RKO (cell line): Measurements from ENCODE around the gene SLC2A9.

ENCODE experiments used
- DNase-seq: peaks from one replicate; pipeline ENCODE4 v3.0.0-alpha.2; 2016; ENCODE audit warnings: low spot score

The SLC2A9 gene

DNA sequence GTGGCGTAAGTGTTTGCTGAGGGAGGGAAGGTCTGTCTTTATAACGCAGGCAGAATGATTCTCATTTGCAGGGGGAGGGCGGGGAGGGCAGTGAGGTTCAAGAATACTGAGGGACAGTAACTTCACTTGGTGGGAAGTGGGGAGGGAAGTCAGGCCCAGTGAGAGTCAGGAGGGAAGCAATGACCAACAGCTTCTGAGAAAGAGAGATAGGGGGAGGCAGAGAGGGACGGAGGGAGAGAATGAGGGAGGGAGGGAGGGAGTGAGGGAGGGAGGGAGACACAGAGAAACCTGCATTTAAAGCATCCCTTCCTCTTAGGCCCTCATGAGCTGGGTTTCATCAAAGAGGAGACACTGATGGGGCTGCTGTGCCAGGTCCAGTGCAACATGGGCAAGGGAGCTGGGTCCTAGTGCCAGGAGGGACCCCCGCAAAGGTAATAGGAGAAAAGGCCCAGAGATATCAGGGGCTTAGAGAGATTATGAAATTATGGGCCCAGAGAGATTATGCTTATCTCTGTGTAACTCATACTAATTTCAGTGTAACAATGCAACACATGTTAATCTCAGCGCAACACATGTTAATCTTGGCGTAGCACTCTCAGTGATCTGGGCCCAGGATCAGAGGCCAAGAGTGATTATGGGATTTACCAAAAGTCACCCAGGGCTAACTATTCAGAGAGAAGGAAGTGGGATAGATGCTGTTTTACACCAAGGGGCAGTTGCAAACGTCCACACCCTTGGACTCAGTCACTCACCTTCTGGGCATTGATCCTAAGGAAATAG lies 127.8 kb downstream of the SLC2A9 start:
- DNase-seq: no peak

DNA sequence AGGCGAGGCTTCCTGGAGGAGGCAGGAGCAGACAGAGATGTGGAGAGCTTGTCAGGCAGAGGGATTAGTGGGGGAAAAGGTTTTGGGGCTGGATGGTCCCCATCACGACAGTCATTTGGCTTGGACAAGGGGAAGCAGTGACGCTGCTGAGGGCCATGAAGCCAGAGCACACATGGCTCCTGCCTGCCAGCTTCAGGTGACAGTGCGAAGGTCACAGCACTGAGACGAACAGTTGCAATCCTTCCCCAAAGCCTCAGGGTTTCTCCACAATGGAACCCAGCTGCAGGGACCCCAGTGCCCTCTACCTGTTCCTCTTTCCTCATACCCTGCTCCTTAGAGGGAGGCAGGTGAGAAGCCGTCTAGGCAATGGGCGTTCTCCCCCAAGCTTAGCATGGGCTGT lies 129.6 kb downstream of the SLC2A9 start:
- no peak for DNase-seq

DNA sequence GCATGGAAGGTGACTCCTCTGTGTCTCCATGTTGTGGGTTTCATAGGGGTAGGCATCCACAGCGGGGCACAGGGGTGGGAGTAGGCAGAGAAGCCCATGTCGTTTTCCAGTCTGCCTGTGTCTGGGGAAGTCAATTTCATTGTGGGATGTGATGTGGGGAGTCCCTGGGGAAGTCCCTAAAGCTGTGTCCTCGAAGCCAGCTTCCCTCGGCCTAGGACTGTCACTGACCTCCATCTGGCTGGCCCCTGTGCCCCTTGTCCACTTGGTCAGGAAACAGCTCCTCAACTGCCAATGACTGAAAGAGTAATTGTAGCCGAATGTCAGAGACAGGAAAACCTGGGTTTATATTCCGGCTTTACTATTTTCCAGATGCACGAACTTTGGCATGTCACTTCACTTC lies 130.2 kb downstream of the SLC2A9 start:
- no peak for DNase-seq

DNA sequence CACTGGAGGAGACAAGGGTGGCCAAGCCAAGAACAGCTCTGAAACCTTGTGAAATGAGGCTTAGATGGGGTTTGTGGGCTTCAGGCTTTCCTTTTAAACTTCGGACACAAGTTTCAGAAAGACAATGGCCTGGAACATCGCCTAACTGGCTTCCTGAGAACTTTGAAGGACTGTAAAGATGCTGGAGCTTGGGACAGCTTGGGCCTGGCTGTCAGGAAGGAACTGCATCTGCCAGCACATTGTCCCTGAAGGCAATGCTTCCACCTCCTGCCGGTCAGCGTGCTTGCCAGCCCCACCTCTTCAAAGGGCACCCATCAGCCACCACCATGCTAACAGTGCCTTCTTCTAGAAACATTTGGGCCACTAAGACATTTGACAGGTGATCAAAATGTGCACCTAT lies 132.0 kb downstream of the SLC2A9 start:
- no peak for DNase-seq

DNA sequence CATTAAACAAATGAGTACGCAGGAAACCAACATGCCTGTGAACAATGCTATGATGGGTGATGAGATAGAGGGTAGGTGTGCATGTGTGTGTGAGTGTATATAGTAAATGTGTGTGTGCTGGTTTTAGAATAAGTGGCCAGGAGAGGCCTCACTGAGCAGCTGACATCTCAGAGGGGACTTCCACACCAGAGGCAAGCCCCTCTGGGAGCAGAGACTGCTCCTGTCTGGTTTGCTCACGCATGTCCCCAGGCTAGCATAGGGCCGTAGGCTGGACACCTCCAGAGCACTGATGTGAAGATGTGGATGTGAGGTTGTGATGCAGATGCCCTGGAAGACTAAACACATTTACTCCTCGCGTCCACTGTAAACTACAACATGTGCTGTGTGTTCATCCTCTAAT lies 135.3 kb downstream of the SLC2A9 start:
- no peak for DNase-seq

DNA sequence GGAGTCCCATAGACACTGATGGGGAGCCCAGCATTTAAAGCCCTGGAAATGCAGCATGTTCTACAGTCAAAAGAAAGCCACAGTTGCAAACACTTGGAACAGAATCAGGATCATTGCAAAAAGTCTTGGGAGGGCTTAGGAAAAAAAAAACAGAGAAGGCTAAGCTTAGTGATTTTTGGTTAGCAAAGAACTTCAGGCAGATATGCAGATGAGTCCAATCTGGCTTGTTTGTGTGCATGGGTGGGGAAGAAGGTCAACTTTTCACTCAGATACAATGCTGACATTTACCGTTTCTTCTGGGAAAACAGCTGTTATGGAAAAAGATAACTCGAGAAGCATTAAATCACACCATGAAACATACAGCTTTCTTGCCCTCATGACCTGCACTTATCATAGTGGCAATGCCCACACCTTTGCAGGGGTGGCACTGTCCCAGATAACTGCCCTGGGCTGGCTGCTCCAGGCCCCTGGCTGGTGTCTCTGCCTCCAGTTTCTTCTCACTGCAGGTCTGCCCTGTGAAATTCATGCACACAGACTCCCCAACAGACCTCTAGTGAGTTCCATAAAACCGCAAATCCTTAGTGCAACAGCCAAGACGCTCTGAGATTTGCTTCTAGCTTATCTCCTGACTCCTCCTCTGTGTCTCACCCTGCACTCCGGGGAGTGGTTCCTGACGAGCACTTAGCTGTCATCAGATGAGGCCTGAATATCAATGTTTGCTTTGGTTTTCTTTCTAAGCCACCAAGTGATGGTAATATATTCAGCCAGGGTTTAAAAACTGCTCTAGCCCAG lies 140.7 kb downstream of the SLC2A9 start:
- DNase-seq: no peak

DNA sequence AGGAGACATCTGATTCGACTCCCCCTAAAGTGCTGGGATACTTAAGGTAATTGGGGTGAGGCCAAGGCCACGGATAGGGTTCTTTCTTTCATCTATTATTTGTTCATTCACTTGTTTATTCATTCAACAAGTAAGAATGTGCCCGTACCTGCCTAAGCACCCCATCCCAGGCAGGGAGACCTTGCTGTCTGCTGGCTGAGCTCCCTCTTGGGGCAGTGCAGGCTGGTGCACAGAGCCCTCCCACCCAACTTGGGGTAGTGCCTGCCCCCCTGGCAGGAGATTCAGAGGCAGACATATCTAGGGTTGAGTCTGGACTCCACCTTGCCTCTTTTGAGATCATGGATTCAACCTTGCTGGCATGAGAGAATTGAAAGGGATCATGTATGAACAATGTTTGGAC lies 144.2 kb downstream of the SLC2A9 start:
- no peak for DNase-seq

DNA sequence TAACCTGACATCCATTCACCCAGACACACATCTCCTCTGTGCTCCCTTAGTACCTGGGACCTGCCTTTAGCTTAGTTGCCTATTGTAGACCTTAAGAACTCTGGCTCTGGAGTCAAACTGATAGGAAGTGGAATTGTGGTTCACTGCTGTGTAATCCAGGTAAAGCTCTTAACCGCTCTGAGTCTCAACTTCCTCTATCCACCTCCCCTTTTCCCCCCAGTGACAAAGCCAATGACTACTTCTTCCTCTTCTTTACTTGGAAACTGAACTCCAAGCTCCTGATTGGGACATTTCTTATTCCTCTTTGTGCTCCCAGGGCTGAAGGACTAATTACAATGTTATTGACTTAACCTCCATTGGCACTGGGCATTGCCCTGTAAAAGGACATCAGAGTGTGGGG lies 145.8 kb downstream of the SLC2A9 start:
- DNase-seq: no peak

DNA sequence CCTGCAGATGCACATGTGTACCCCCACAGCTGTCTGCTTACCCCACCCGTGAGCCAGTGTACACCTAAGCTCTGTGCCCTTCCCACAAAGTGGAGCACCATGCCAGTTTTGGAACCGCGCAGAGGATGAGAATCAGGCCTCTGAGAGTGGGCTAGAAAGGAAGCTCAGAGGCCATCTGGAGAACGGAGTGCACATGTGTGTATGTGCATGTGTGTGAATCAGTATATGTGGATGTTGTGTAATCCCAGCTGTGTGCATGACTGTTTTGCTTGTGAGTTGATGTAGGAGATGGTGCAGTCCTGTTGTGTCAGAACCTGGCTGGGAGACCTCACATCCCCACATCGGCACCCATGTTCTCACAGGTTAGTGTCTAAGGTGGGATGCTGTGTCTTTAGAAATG lies 146.9 kb downstream of the SLC2A9 start:
- DNase-seq: no peak

DNA sequence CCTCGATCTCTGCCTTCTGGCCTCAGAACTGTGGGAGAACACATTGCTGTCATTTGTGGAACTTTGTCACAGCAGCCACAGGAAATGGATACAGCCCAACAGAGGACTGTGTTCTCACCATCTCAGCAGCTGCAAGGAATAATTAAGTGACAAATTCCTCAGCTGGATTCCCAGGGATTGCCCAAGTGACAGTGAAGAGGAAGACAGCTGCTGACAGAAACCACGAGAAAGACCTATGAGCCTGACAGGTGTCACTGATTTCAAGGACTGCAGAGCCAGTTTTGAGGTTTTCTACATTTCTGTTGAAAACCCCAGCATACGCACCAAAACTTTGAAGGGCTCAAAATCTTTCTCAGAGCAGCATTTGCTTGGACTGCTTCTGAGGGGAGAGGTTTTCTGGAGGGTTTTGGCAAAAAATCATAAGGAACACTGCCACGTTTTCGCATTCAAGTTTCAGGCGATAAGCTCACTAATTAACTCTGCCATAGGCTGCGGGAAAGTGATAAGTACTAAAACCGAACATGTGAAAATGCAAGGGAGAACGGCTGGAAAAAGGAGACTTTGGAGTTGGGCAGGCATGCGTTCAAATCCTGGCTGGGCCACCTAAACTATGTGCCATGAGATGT lies 151.0 kb downstream of the SLC2A9 start:
- no peak for DNase-seq

DNA sequence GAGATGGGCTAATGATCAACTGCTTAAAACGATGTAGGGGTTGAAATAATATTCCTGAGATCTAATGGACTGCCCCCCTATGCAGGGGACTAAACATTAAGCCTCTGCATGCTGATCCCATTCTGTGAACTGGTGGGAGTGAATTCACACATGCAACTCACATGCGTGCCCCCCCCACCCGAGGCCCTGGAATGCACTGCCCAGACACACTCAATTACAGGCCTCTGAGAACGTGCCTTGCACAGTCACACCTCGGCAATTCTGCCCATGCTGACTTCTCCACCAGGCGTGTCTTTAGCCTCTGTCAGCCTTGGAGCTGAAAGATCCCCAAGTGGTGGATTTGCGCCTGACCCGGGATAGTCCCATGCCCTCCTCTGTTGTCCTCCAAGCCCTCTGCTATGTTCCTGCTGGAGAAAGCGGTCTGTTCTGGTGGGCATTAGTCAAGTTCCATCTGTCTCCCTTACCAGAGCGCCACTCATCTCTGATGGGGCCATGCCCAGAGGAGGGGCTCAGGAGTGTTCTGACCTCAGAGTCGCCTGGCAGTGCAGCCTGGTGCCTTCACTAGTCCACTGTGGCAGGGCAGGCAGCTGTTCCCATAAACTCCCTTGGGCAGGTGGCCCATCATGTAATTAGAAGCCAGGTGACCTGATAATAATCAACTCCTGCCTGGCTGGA lies 153.4 kb downstream of the SLC2A9 start:
- no peak for DNase-seq

DNA sequence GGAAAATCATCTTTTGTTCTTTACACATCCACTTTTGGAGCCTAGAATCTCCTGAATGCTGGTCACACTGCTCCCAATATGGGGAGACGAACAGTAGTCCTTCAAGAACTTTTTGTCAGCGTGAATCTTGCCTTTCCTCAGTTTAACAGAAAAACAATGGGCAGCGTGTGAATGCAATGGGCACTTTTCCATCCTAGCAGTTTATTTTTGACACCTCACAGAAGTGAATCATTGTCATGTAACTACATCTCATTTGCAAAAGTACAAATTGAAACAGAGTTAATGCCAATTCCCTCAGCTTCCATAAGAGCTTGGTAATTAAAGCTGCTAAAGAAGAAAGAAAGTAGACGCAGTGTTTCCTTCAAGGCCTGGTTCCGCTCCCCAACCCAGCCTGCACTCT lies 154.4 kb downstream of the SLC2A9 start:
- no peak for DNase-seq

DNA sequence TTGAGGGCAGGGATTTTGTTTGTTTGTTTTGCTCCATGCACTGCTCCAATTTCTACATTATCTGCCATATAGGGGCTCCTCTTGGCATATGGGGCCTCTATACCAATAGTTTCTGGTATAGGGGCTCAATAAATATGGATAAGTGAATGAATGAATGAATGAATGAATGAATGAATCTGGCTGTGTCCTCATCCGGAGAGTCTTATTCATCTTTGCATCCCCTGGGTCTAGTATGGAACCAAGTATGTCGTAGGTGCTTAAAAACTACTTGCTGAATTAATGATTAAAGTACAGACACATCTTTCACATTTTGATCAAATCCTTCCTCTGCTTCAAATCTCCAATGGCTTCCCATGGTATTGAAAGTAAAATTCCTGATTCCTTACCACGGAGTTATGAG lies 159.7 kb downstream of the SLC2A9 start:
- no peak for DNase-seq

DNA sequence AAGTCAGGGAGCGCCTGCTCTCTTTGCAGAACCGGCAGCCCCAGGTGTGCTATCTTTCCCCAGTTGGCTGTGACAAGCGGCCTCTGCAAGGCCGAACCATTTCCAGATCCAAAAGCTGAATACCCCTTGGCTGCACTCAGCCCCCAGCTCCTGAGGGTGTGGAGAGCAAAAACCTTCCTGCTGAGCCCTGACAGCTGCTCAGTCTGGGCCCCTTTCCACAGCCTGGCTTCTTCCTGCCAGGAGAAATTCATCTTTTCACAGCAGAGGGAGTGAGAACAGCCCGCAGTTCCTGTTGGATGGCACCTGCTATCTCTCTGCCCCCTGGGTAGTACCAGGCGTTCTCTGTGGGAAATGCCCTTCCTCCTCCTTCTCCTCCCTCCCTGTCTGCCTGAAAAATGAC lies 161.5 kb downstream of the SLC2A9 start:
- no peak for DNase-seq

DNA sequence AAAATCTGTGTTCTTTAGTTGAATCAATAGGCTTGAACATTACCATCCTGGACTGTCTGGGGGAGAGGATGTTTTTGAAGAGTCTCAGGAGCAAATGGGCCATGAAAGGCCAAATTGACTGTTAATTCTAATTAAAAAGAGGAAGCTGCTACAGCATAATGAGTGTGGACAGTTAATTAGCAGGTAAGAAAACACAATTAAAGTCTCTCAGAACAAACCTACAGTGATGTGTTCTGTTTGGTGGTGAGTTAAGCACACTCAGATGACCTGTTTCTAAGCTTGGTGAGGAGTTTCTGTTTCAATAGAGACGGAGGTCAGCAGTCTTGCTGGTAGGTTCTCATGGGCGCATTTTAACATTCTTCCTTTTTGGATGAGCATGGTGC lies 171.8 kb downstream of the SLC2A9 start:
- no peak for DNase-seq

DNA sequence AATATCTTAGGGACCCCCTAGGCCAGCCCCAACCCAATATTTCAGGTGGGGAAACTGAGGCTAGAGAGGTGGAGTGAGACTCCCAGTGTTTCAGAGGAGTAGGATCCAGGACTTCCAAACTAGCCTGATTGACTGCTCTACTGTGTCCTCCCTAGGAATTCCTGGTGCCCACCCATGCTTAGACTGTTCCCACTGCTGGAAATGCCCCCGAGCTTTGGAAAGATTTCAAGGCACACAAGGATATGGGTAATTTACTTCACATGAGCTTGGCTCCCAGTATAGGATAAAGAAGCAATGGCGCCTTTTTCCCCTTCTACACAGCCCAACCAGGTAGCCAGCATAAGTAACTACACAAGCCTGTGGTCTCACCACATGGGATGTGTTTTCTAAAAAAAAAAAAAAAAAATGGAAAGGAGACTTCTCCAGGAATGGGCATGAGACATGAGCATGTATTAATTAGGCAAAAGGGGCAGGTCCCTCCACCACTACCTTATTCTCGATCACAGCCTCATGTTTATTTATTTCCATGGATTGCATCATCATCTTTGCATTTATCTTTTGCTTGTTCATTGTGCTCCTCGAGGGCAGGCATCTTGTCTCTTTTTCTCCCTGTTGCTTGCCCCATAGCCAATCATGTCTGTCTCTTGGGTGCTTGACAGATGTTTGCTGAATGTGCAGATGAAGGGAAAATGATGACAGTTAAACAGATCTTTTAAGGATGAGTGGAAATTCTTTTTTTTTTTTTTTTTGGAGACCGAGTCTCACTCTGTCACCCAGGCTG lies 173.1 kb downstream of the SLC2A9 start:
- no peak for DNase-seq

DNA sequence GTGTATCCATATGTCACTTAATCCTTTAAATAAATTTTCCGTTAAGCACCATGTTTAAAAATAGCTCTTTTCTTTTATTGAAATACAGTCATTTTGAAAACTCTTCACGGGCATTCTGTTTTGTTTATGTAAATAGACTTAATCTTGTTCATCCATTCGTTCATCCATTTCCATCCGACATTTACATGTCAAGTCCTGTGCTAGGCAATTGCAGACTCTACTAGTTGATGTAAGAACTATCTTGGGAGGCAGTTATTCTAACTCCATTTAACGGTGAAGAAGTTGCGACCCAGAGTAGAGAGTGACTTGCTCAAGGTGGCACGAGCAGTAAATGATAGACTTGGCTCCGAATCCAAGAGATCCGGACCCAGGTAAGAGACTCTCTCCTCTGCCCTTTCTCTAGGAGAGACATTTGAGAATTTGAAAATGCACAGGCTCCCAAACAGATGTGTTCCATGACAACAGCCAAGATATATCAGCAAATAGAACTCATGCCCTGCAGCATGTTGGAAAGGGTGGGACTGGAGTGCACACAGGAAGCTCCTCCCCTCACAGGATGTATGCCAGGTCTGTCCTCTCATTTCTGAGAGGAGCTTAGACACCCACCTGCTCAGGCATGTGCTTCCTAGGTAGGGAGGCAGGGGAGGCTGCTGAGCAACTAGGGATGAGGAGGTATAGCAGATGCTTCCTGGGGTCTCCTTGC lies 175.4 kb downstream of the SLC2A9 start:
- DNase-seq: no peak

DNA sequence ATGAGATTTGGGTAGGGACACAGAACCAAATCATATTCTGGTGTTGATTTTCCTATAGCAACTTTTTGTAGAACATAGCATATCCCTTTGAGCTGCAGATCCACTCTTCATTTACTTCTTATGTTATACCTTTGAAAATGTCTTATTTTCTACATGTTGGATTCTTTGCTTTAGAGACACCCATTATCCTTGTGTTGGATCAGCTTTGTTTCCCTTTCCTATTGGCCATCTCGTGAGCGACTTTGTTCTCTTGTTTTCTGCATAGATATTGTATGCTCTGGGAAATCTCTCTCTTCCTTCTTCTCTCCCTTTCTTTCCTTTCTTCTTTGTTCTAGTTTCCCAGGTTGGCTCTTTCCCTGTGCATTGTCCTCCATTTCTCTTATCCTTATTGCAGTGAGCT lies 180.2 kb downstream of the SLC2A9 start:
- DNase-seq: no peak

DNA sequence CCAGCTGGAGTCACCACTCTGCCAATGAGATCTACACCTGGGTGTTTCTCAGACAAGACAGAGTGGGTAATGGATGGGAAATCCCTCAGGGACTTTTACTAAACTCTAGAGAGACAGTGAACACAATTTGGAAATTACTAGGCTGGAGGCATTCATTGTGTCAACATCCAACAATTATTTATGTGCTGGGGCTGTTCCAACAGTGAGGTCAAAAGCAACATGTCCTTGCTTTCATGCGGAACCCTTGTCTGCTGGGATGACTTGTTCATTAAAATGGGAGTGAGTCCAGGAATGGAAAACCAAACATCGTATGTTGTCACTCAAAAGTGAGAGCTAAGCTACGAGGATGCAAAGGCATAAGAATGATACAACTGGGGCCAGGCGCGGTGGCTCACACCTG lies 185.9 kb downstream of the SLC2A9 start:
- DNase-seq: no peak

DNA sequence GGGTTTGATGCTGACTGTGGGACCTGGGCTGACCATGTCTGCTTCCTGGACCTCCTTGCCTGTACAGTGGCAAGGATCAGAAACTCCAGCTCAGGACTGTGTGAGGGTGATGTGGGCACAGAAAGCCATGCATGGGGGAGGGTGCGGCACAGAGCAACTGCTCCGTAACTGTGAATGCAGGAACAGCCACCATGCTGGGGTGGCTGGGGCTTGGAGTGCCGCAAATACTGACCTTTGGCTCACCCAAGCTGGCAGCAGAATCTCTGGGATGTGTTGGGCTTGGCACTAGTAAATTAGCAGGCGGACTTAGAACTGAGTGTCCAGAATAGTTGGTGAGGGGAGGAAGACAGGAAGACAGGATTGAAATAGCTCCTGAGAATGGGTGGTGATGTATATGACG lies 187.9 kb downstream of the SLC2A9 start:
- DNase-seq: no peak

DNA sequence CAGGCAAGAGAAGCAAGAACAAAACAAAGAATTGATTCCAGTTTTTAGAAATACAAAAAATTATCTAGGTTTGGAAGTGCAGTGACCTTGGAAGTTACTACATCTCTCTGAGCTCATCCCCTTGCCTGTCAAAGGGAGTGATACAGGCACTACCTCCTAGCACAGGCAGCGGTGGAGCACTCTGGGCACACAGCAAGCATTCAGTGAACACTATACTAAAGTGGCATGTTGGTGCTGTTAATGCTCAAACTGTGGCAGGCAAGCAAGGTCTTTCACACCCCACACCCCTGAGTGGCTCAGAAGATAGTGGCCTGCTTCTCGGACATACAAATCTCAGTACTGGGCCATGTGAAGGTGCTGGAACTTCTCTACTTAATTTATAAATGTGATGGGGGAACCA lies 188.7 kb downstream of the SLC2A9 start:
- no peak for DNase-seq
